ENCODE data around the gene MYO5B.

Gene MYO5B

GRCh38 chr18:49863769-49864621 lies 331.0 kb downstream of the MYO5B start:
- TF ChIP-seq CTCF (conservative IDR thresholded peaks at IDR 0.05), result no peak
- no peak overlapping the region for H3K27ac ChIP-seq

- no peak overlapping the region for H3K27ac ChIP-seq
- no peak for TF ChIP-seq CTCF (conservative IDR thresholded peaks at IDR 0.05)
Observed at GRCh38 chr18:49862656-49863385, 332.1 kb downstream of the MYO5B start.

- 0 out of 2 replicates have a peak overlapping the region, but pooled peaks have one; percentile 85 for H3K27ac ChIP-seq
- TF ChIP-seq CTCF (conservative IDR thresholded peaks at IDR 0.05), result peak; percentile 51
Observed at GRCh38 chr18:49861659-49862058, 333.3 kb downstream of the MYO5B start.

- peak overlapping the region; percentile 85 for H3K27ac ChIP-seq
- no peak for TF ChIP-seq CTCF (conservative IDR thresholded peaks at IDR 0.05)
Observed at GRCh38 chr18:49859725-49860124, 335.2 kb downstream of the MYO5B start.

- H3K27ac ChIP-seq, result peak overlapping the region; percentile 85
- peak; percentile 49 for TF ChIP-seq CTCF (conservative IDR thresholded peaks at IDR 0.05)
Observed at GRCh38 chr18:49859021-49859359, 336.0 kb downstream of the MYO5B start.

GRCh38 chr18:49858309-49859020 lies 336.5 kb downstream of the MYO5B start:
- peak overlapping the region; percentile 85 for H3K27ac ChIP-seq
- TF ChIP-seq CTCF (conservative IDR thresholded peaks at IDR 0.05), result peak; percentile 95

- TF ChIP-seq CTCF (conservative IDR thresholded peaks at IDR 0.05), result no peak
Observed at GRCh38 chr18:49857708-49858107, 337.2 kb downstream of the MYO5B start.

More at GRCh38 chr18:49857708-49858107, 337.2 kb downstream of the MYO5B start:
- peak overlapping the region; percentile 85 for H3K27ac ChIP-seq

Measured in VCaP (cell line).